Hematopoietic multipotent progenitor cell treated with erythropoietin and hydrocortisone succinate and interleukin-3 and kit ligand, for 6 days (in vitro differentiated cells): ENCODE data around the gene FAM229B.

Source experiments
- DNase-seq: peaks from one replicate; pipeline ENCODE4 v3.0.0-alpha.2; 2015

The FAM229B gene

GRCh38 chr6:112145080-112145573, 57.7 kb downstream of the FAM229B start:
- no peak for DNase-seq

DNA sequence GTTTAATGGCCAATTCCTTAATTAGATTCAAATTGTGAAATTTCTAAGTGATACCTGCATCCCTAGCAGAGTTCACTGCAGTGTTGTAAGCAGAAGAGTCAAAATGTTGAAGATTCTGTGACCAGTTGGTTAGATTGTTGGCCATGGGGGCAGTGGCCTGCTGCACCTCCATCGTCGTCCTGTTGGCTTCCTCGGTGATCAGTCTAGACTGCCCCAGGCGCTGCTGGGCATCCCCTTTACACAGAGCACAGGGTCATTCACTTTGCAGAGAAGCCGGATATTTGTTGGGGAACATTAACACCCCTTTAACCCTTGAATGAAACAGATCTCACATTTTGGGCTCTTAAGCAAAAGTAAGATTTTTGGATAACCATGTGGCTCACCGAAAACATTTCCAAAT, 60.7 kb downstream of the FAM229B start:
- DNase-seq, result no peak

DNA sequence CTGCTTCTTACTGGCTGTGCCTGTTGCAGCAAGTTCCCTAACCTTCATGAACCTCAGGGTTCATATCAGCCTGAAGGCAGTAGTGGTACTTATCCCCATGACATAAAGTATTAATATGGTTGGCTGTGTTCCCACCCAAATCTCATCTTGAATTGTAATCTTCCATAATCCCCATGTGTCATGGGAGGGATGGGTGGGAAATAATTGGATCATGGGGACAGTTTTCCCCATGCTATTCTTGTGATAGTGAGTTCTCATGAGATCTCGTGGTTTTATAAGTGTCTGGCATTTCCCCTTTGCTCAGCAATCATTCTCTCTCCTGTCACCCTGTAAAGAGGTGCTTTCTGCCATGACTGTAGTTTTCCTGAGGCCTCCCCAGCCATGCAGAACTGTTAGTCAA, 61.8 kb downstream of the FAM229B start:
- DNase-seq, result no peak

DNA sequence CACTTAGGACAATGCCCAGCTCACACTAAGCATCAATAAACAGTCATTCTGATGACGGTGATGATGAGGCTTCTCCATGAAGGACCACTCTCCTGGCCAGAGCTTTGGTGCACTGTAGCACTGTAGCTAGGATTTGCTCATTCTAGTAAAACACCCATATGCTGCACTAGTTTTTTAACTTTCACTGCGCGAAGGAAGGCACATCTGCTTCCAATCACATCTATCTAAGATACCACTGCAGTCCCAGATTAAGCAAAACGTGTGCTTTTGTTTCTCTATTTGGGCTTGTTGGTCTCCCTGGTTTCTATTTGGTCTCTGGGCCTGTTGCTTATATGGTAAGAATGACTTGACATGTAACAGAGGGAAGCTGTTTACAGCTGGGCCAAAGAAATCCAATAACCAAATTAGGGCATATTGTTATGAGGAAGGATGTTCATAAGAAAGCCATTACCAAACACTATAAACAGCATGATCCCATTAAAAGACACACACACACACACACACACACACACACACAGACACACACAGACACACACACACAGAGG, 62.4 kb downstream of the FAM229B start:
- no peak for DNase-seq

- DNase-seq, result no peak
These were observed 63.0 kb downstream of the FAM229B start for GRCh38 chr6:112150363-112150762.
